ENCODE data around the gene CDH13.

The CDH13 gene

DNA sequence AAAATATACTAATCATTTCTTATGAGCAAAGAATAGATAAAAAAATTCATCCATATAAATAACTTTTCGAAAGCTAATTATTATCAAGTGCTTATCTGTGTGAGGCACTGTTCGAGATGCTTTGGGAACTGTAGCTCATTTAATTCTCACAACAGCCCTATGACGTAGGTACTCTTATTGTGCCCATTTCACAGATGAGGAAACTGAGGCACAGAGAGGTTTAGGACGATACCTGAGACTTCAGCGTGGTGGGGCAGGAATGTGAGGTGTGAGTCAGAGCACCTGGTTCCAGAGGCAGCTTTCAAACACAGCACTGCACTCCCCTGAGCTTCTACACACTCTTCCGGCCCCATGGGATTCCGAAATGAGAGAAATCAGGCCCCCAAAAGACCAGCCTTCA, 995.2 kb downstream of the CDH13 start:
- H2AFZ ChIP-seq (ENCODE audit: low read length) = no peak overlapping the region
- no peak for TF ChIP-seq EZH2phosphoT487 (IDR thresholded peaks at IDR 0.05; ENCODE audit: low read length)
- TF ChIP-seq EZH2 (optimal IDR thresholded peaks at IDR 0.05; ENCODE audit: low read depth, low read length) = no peak
- TF ChIP-seq, protein P1, sequence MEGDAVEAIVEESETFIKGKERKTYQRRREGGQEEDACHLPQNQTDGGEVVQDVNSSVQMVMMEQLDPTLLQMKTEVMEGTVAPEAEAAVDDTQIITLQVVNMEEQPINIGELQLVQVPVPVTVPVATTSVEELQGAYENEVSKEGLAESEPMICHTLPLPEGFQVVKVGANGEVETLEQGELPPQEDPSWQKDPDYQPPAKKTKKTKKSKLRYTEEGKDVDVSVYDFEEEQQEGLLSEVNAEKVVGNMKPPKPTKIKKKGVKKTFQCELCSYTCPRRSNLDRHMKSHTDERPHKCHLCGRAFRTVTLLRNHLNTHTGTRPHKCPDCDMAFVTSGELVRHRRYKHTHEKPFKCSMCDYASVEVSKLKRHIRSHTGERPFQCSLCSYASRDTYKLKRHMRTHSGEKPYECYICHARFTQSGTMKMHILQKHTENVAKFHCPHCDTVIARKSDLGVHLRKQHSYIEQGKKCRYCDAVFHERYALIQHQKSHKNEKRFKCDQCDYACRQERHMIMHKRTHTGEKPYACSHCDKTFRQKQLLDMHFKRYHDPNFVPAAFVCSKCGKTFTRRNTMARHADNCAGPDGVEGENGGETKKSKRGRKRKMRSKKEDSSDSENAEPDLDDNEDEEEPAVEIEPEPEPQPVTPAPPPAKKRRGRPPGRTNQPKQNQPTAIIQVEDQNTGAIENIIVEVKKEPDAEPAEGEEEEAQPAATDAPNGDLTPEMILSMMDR (IDR thresholded peaks at IDR 0.05; ENCODE audit: low read length) = no peak

DNA sequence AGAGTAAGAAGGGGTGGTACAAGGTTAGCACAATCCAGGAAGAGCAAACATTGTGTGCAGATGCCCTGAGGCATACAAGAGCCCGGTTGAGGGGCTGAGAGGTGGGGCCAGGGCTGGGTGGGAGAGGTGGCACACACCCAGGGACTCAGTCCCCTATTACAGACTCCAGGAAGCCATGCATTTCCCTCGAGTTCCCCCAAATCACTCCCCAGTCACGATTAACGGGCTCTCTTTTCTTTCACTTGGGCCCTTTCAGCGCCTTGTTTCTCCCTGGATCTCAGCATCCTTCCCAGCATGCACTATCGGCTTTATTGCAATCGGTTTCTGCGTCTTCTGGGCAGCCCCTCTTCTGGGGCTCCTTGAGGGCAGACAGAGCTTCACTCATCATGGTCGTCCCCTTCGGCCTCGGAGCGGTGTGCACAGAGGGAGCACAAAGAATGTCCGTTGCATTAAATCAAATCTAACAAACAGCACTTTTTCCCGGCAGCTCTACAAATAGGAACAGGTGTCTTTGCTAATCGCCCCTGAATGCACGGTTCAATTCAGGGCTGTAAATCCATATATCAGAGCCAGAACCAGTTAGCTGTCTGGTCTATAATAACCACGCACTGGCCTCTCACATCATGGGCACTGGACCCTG, 996.4 kb downstream of the CDH13 start:
- Histone ChIP-seq H3K27me3 (replicated peaks; ENCODE audit: insufficient read depth, low read length) (no peaks in the 10 kb centered on the region), H3F3A (ENCODE audit: insufficient read depth, low read length) (no peaks in the 10 kb centered on the region)

More for the DNA sequence above, 995.2 kb downstream of the CDH13 start:
- Histone ChIP-seq H3K27me3 (replicated peaks; ENCODE audit: insufficient read depth, low read length) (no peaks in the 10 kb centered on the region), H3F3A (ENCODE audit: insufficient read depth, low read length) (no peaks in the 10 kb centered on the region), H3K4me1 (ENCODE audit: low read length) (no peaks in the 10 kb centered on the region), H3K9me2 (replicated peaks; ENCODE audit: insufficient read depth, low read length) (no peaks in the 10 kb centered on the region), H3K9me3 (replicated peaks; ENCODE audit: insufficient read depth, low read length) (no peaks in the 10 kb centered on the region), H3K79me2 (ENCODE audit: low read length) (no peaks in the 10 kb centered on the region), H3K36me3 (replicated peaks; ENCODE audit: insufficient read depth, low read length) (no peaks in the 10 kb centered on the region), H3K4me3 (ENCODE audit: low read length) (no peak overlapping the region), H3K4me2 (ENCODE audit: low read depth, low read length) (no peak overlapping the region), H4K20me1 (ENCODE audit: insufficient read depth, low read length) (no peaks in the 10 kb centered on the region), H3K9ac (ENCODE audit: low read length) (no peak overlapping the region), H3K27ac (ENCODE audit: low read length) (no peak overlapping the region)
- DNase-seq = no peak

DNA sequence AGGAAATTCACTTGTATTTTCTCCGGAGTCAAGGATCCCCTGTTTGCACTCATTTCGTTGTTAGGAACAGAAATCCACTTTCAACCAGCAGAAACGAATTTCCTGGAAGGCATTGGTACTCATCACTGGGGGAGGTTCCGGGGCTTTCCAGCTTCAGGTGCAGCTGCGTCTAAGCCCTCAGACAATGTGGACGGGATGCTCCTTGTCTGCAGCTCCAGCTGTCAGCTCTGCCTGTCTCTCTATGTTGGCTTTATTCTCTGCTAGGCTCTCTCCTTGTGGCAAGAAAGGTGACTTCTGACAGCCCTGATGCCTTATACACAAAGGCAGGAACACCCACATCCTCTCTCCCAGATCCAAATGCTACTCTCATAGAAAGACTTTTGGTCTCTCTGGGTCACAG, 997.1 kb downstream of the CDH13 start:
- Histone ChIP-seq H3K79me2 (ENCODE audit: low read length) (no peaks in the 10 kb centered on the region), H3K9me2 (replicated peaks; ENCODE audit: insufficient read depth, low read length) (no peaks in the 10 kb centered on the region), H3K4me3 (ENCODE audit: low read length) (no peak overlapping the region), H3F3A (ENCODE audit: insufficient read depth, low read length) (no peaks in the 10 kb centered on the region), H2AFZ (ENCODE audit: low read length) (no peak overlapping the region), H3K27ac (ENCODE audit: low read length) (no peak overlapping the region), H3K27me3 (replicated peaks; ENCODE audit: insufficient read depth, low read length) (no peaks in the 10 kb centered on the region), H3K4me1 (ENCODE audit: low read length) (no peaks in the 10 kb centered on the region), H3K9me3 (replicated peaks; ENCODE audit: insufficient read depth, low read length) (no peaks in the 10 kb centered on the region), H3K36me3 (replicated peaks; ENCODE audit: insufficient read depth, low read length) (no peaks in the 10 kb centered on the region), H4K20me1 (ENCODE audit: insufficient read depth, low read length) (no peaks in the 10 kb centered on the region), H3K4me2 (ENCODE audit: low read depth, low read length) (no peak overlapping the region), H3K9ac (ENCODE audit: low read length) (no peak overlapping the region)
- TF ChIP-seq EZH2 (optimal IDR thresholded peaks at IDR 0.05; ENCODE audit: low read depth, low read length) = no peak
- TF ChIP-seq, protein P1 (IDR thresholded peaks at IDR 0.05; ENCODE audit: low read length) = no peak
- no peak for TF ChIP-seq EZH2phosphoT487 (IDR thresholded peaks at IDR 0.05; ENCODE audit: low read length)
- no peak for DNase-seq

More for the DNA sequence above, 996.4 kb downstream of the CDH13 start:
- no peaks in the 10 kb centered on the region for H3K36me3 ChIP-seq (replicated peaks; ENCODE audit: insufficient read depth, low read length)
- no peak overlapping the region for H3K4me3 ChIP-seq (ENCODE audit: low read length)
- H4K20me1 ChIP-seq (ENCODE audit: insufficient read depth, low read length) = no peaks in the 10 kb centered on the region
- H3K27ac ChIP-seq (ENCODE audit: low read length) = no peak overlapping the region
- TF ChIP-seq EZH2 (optimal IDR thresholded peaks at IDR 0.05; ENCODE audit: low read depth, low read length) (no peak), EZH2phosphoT487 (IDR thresholded peaks at IDR 0.05; ENCODE audit: low read length) (no peak)
- TF ChIP-seq, protein P1 (IDR thresholded peaks at IDR 0.05; ENCODE audit: low read length) = no peak
- no peaks in the 10 kb centered on the region for H3K4me1 ChIP-seq (ENCODE audit: low read length)
- no peaks in the 10 kb centered on the region for H3K79me2 ChIP-seq (ENCODE audit: low read length)
- H3K9me3 ChIP-seq (replicated peaks; ENCODE audit: insufficient read depth, low read length) = no peaks in the 10 kb centered on the region
- H2AFZ ChIP-seq (ENCODE audit: low read length) = no peak overlapping the region
- H3K4me2 ChIP-seq (ENCODE audit: low read depth, low read length) = no peak overlapping the region
- H3K9ac ChIP-seq (ENCODE audit: low read length) = no peak overlapping the region
- no peaks in the 10 kb centered on the region for H3K9me2 ChIP-seq (replicated peaks; ENCODE audit: insufficient read depth, low read length)
- DNase-seq = no peak
